Measurements from ENCODE around the gene TRHDE.

Gene TRHDE

GRCh38 chr12:72272091-72272661 lies at the start of gene TRHDE:
TRHDE (plus strand) TSS chr12:72272370; CDS start chr12:72272644, 274 bp downstream.
- no peak within 1 kb of the TSS for H3K4me2 ChIP-seq (ENCODE audit: low read depth, low read length, poor library complexity, severe bottlenecking)

GRCh38 chr12:72226510-72226909 lies 45.7 kb upstream of the TRHDE start:
- TF ChIP-seq EZH2phosphoT487 (conservative IDR thresholded peaks at IDR 0.05; ENCODE audit: low read length): no peak
- TF ChIP-seq CTCF (IDR thresholded peaks at IDR 0.05; ENCODE audit: insufficient read depth, low read length, poor library complexity, severe bottlenecking): no peak

More at GRCh38 chr12:72272091-72272661, at the start of gene TRHDE:
- Histone ChIP-seq H3K79me2 (ENCODE audit: insufficient read depth, low read length) (no peaks in the 10 kb centered on the region), H3K9me2 (replicated peaks; ENCODE audit: insufficient read depth, low read length) (no peaks in the 10 kb centered on the region), H3K27me3 (ENCODE audit: low read length) (no peaks in the 10 kb centered on the region), H3K36me3 (ENCODE audit: low read length) (no peaks in the 10 kb centered on the region), H4K20me1 (ENCODE audit: low read depth, low read length) (no peaks in the 10 kb centered on the region), H3K9me3 (ENCODE audit: insufficient read depth, low read length) (no peaks in the 10 kb centered on the region), H3K9ac (ENCODE audit: low read length) (no peak within 1 kb of the TSS), H3K4me3 (ENCODE audit: insufficient read depth, low read length, poor library complexity, severe bottlenecking) (no peak within 1 kb of the TSS), H3K27ac (ENCODE audit: low read depth, low read length) (no peak within 1 kb of the TSS), H2AFZ (ENCODE audit: low read depth, low read length, severe bottlenecking) (no peak within 1 kb of the TSS), H3F3A (ENCODE audit: insufficient read depth) (no peaks in the 10 kb centered on the region)
- TF ChIP-seq CTCF (IDR thresholded peaks at IDR 0.05; ENCODE audit: insufficient read depth, low read length, poor library complexity, severe bottlenecking): no peak
- TF ChIP-seq EZH2phosphoT487 (conservative IDR thresholded peaks at IDR 0.05; ENCODE audit: low read length): no peak

GRCh38 chr12:72228424-72228823 lies 43.7 kb upstream of the TRHDE start:
- Histone ChIP-seq H3K4me3 (ENCODE audit: insufficient read depth, low read length, poor library complexity, severe bottlenecking) (no peak overlapping the region), H3F3A (ENCODE audit: insufficient read depth) (no peaks in the 10 kb centered on the region), H3K27me3 (ENCODE audit: low read length) (no peaks in the 10 kb centered on the region), H3K79me2 (ENCODE audit: insufficient read depth, low read length) (no peaks in the 10 kb centered on the region), H3K9me3 (ENCODE audit: insufficient read depth, low read length) (no peaks in the 10 kb centered on the region), H3K36me3 (ENCODE audit: low read length) (no peaks in the 10 kb centered on the region), H3K9ac (ENCODE audit: low read length) (no peak overlapping the region), H3K4me2 (ENCODE audit: low read depth, low read length, poor library complexity, severe bottlenecking) (no peak overlapping the region), H3K9me2 (replicated peaks; ENCODE audit: insufficient read depth, low read length) (no peaks in the 10 kb centered on the region), H4K20me1 (ENCODE audit: low read depth, low read length) (no peaks in the 10 kb centered on the region), H2AFZ (ENCODE audit: low read depth, low read length, severe bottlenecking) (no peak overlapping the region), H3K27ac (ENCODE audit: low read depth, low read length) (no peak overlapping the region)
- no peak for TF ChIP-seq EZH2phosphoT487 (conservative IDR thresholded peaks at IDR 0.05; ENCODE audit: low read length)
- TF ChIP-seq CTCF (IDR thresholded peaks at IDR 0.05; ENCODE audit: insufficient read depth, low read length, poor library complexity, severe bottlenecking): no peak

More at GRCh38 chr12:72226510-72226909, 45.7 kb upstream of the TRHDE start:
- H3K9me2 ChIP-seq (replicated peaks; ENCODE audit: insufficient read depth, low read length): no peaks in the 10 kb centered on the region
- no peak overlapping the region for H3K27ac ChIP-seq (ENCODE audit: low read depth, low read length)
- no peak overlapping the region for H2AFZ ChIP-seq (ENCODE audit: low read depth, low read length, severe bottlenecking)
- H3K4me2 ChIP-seq (ENCODE audit: low read depth, low read length, poor library complexity, severe bottlenecking): no peak overlapping the region
- H4K20me1 ChIP-seq (ENCODE audit: low read depth, low read length): no peaks in the 10 kb centered on the region
- no peaks in the 10 kb centered on the region for H3F3A ChIP-seq (ENCODE audit: insufficient read depth)
- no peaks in the 10 kb centered on the region for H3K9me3 ChIP-seq (ENCODE audit: insufficient read depth, low read length)
- no peaks in the 10 kb centered on the region for H3K36me3 ChIP-seq (ENCODE audit: low read length)
- H3K79me2 ChIP-seq (ENCODE audit: insufficient read depth, low read length): no peaks in the 10 kb centered on the region
- H3K9ac ChIP-seq (ENCODE audit: low read length): no peak overlapping the region
- H3K4me3 ChIP-seq (ENCODE audit: insufficient read depth, low read length, poor library complexity, severe bottlenecking): no peak overlapping the region
- H3K27me3 ChIP-seq (ENCODE audit: low read length): no peaks in the 10 kb centered on the region

Data from SU-DHL-6 (cell line).